H9 (cell line): ENCODE data around the gene KIAA1549. TPM values are rescaled to one million over a fixed set of nuclear protein-coding genes. Genes with fewer than 3 reads are reported as not detected.

ENCODE experiments used
- DNase-seq: peaks from one replicate; pipeline ENCODE4 v3.0.0-alpha.2; 2017
- H2AFZ ChIP-seq: one replicate; pipeline ENCODE4 v1.6.1; 2013; ENCODE audit warnings: mild to moderate bottlenecking, low read length, control low read depth, moderate library complexity
- H2AK5ac ChIP-seq: 2 replicates; pipeline ENCODE4 v1.6.1; 2013; ENCODE audit warnings: low read length, control low read depth, mixed read lengths; ENCODE audit not compliant: insufficient read length
- H2BK120ac ChIP-seq: one replicate; pipeline ENCODE4 v1.6.1; 2013; ENCODE audit warnings: low read depth, mild to moderate bottlenecking, low read length, control low read depth, inconsistent platforms; ENCODE audit not compliant: poor library complexity, severe bottlenecking
- H2BK12ac ChIP-seq: 2 replicates; pipeline ENCODE4 v1.6.1; 2013; ENCODE audit warnings: low read length, control low read depth, mixed read lengths, low read depth; ENCODE audit not compliant: insufficient read length
- H2BK15ac ChIP-seq: 2 replicates; pipeline ENCODE4 v1.6.1; 2013; ENCODE audit warnings: low read depth, low read length, control low read depth
- H2BK20ac ChIP-seq: one replicate; pipeline ENCODE4 v1.6.1; 2013; ENCODE audit warnings: low read depth, mild to moderate bottlenecking, low read length, control low read depth, inconsistent platforms; ENCODE audit not compliant: poor library complexity, severe bottlenecking
- H2BK5ac ChIP-seq: 2 replicates; pipeline ENCODE4 v1.6.1; 2013; ENCODE audit warnings: low read length, control low read depth, mixed read lengths; ENCODE audit not compliant: insufficient read length
- H3K14ac ChIP-seq: 2 replicates; pipeline ENCODE4 v1.6.1; 2013; ENCODE audit warnings: low read length, control low read depth; ENCODE audit not compliant: insufficient read depth
- H3K18ac ChIP-seq: 2 replicates; pipeline ENCODE4 v1.6.1; 2013; ENCODE audit warnings: low read depth, mild to moderate bottlenecking, mixed read lengths, low read length, control low read depth; ENCODE audit not compliant: insufficient read length
- H3K23ac ChIP-seq: 2 replicates; pipeline ENCODE4 v1.6.1; 2013; ENCODE audit warnings: low read length, control low read depth, mixed read lengths, low read depth; ENCODE audit not compliant: insufficient read length
- H3K23me2 ChIP-seq: 2 replicates; pipeline ENCODE4 v1.6.1; 2013; ENCODE audit warnings: low read depth, mild to moderate bottlenecking, mixed read lengths, low read length, control low read depth; ENCODE audit not compliant: insufficient read length, poor library complexity, severe bottlenecking
- H3K27ac ChIP-seq: 2 replicates; pipeline ENCODE4 v1.5.1; 2013; ENCODE audit warnings: low read length, control low read depth, mixed read lengths, low read depth; ENCODE audit not compliant: insufficient read length
- H3K27me3 ChIP-seq: 2 replicates; pipeline ENCODE4 v1.6.1; 2013; ENCODE audit warnings: low read length, control low read depth, inconsistent platforms; ENCODE audit not compliant: insufficient read depth
- H3K4ac ChIP-seq: 2 replicates; pipeline ENCODE4 v1.6.1; 2013; ENCODE audit warnings: low read depth, mild to moderate bottlenecking, control low read depth, inconsistent platforms, low read length, moderate library complexity
- H3K4me1 ChIP-seq: 2 replicates; pipeline ENCODE4 v1.6.1; 2013; ENCODE audit warnings: low read length, control low read depth, inconsistent platforms; ENCODE audit not compliant: insufficient read depth
- H3K4me2 ChIP-seq: 2 replicates; pipeline ENCODE4 v1.6.1; 2013; ENCODE audit warnings: low read length, control low read depth, mixed read lengths; ENCODE audit not compliant: insufficient read length, insufficient read depth
- H3K56ac ChIP-seq: 2 replicates; pipeline ENCODE4 v1.6.1; 2013; ENCODE audit warnings: low read depth, mild to moderate bottlenecking, mixed read lengths, low read length, control low read depth; ENCODE audit not compliant: insufficient read length
- H3K79me1 ChIP-seq: 2 replicates; pipeline ENCODE4 v1.6.1; 2013; ENCODE audit warnings: low read depth, mild to moderate bottlenecking, moderate library complexity, low read length, control low read depth, inconsistent platforms; ENCODE audit not compliant: insufficient read depth, poor library complexity, severe bottlenecking
- H3K79me2 ChIP-seq: 2 replicates; pipeline ENCODE4 v1.6.1; 2013; ENCODE audit warnings: low read length, control low read depth, inconsistent platforms; ENCODE audit not compliant: insufficient read depth
- H3K9ac ChIP-seq: 2 replicates; pipeline ENCODE4 v1.6.1; 2013; ENCODE audit warnings: low read length, control low read depth, mixed read lengths; ENCODE audit not compliant: insufficient read length; ENCODE audit errors: extremely low read depth
- H3K9me3 ChIP-seq: one replicate; pipeline ENCODE4 v1.6.1; 2013; ENCODE audit warnings: low read depth, low read length, inconsistent platforms; ENCODE audit not compliant: control insufficient read depth
- H3T11ph ChIP-seq: one replicate; pipeline ENCODE4 v1.6.1; 2013; ENCODE audit warnings: mild to moderate bottlenecking, low read length, control low read depth, inconsistent platforms
- H4K20me1 ChIP-seq: one replicate; pipeline ENCODE4 v1.6.1; 2013; ENCODE audit not compliant: control insufficient read depth, insufficient read length, insufficient read depth
- H4K5ac ChIP-seq: 2 replicates; pipeline ENCODE4 v1.6.1; 2013; ENCODE audit warnings: low read depth, mild to moderate bottlenecking, mixed read lengths, low read length, control low read depth; ENCODE audit not compliant: insufficient read length
- H4K8ac ChIP-seq: replicated peaks from 2 replicates; pipeline ENCODE4 v1.6.1; 2013; ENCODE audit warnings: low read length, control low read depth, mixed read lengths, low read depth; ENCODE audit not compliant: insufficient read length
- H4K91ac ChIP-seq: 2 replicates; pipeline ENCODE4 v1.6.1; 2013; ENCODE audit warnings: low read depth, mild to moderate bottlenecking, moderate library complexity, mixed read lengths, low read length, control low read depth; ENCODE audit not compliant: insufficient read length
- H3K27ac Mint-ChIP-seq, 3 experiments: 2 replicates in 2 of 3; 3 replicates in 1 of 3; pipeline ENCODE4 v1.8.0; 2020 to 2021; ENCODE audit warnings: mixed read lengths in 3 of 3, mild to moderate bottlenecking in 1 of 3, moderate library complexity in 1 of 3
- H3K27me3 Mint-ChIP-seq: 2 replicates; pipeline ENCODE4 v1.8.0; 2021; ENCODE audit warnings: low read depth, mild to moderate bottlenecking, moderate library complexity, mixed read lengths
- H3K36me3 Mint-ChIP-seq, 3 experiments: 2 replicates in 2 of 3; 3 replicates in 1 of 3; pipeline ENCODE4 v1.8.0; 2020 to 2021; ENCODE audit warnings: low read depth in 3 of 3, mixed read lengths in 3 of 3; ENCODE audit not compliant: insufficient read depth in 1 of 3
- H3K4me1 Mint-ChIP-seq, 2 experiments: 2 replicates each; pipeline ENCODE4 v1.8.0; 2020; ENCODE audit warnings: mixed read lengths in 2 of 2
- H3K4me3 Mint-ChIP-seq, 2 experiments: 2 replicates in 1 of 2; 3 replicates in 1 of 2; pipeline ENCODE4 v1.8.0; 2020 to 2021; ENCODE audit warnings: mild to moderate bottlenecking in 2 of 2, mixed read lengths in 2 of 2, moderate library complexity in 1 of 2
- H3K9me3 Mint-ChIP-seq, 2 experiments: 2 replicates in 1 of 2; 3 replicates in 1 of 2; pipeline ENCODE4 v1.8.0; 2020; ENCODE audit warnings: mild to moderate bottlenecking in 2 of 2, mixed read lengths in 2 of 2, moderate library complexity in 1 of 2
- CTCF ChIP-seq: fragments of 200-600 bp; sonication (generic); conservative IDR thresholded peaks from 3 replicates; pipeline ENCODE4 v1.8.0; 2021; ENCODE audit warnings: antibody characterized with exemption, mild to moderate bottlenecking
- WGBS: extraction: QIAGEN DNeasy Blood & Tissue Kit; methylation state at CpG from one replicate; pipeline ENCODE4 v1.1.7; 2013; ENCODE audit warnings: missing lambda C conversion rate, low lambda C conversion rate, mixed read lengths; ENCODE audit not compliant: insufficient read length; ENCODE audit errors: extremely low coverage; 5-methylcytosine and 5-hydroxymethylcytosine counted together
- total RNA-seq: library from RNA; stranded (reverse); gene quantifications from 2 replicates; pipeline ENCODE4 v1.2.1, GENCODE V29; 2021

KIAA1549 gene
- total RNA-seq, 1 experiment from 2014 or later, result 11.9 TPM

- Histone ChIP-seq H3K4me1 (peaks cover 3% of the 10 kb centered on the region; the same call in 1 of the 2 replicates), H2AFZ (no peak overlapping the region), H3K79me1 (peaks cover 6% of the 10 kb centered on the region), H4K8ac (no peak overlapping the region), H3K9me3 (no peaks in the 10 kb centered on the region), H3K27ac (no peak overlapping the region), H2BK12ac (no peak overlapping the region), H3K79me2 (peaks cover 10% of the 10 kb centered on the region; the same call in 1 of the 2 replicates), H3K23me2 (no peaks in the 10 kb centered on the region), H3K56ac (no peak overlapping the region), H4K20me1 (no peaks in the 10 kb centered on the region), H2BK120ac (no peak overlapping the region), H3K4me2 (no peak overlapping the region), H3K18ac (no peak overlapping the region), H2AK5ac (no peak overlapping the region), H4K5ac (no peak overlapping the region), H4K91ac (no peak overlapping the region), H3K27me3 (no peaks in the 10 kb centered on the region), H3K4ac (no peak overlapping the region), H3K14ac (no peak overlapping the region), H2BK15ac (no peak overlapping the region), H2BK20ac (no peak overlapping the region), H3K9ac (no peak overlapping the region), H2BK5ac (no peak overlapping the region), H3K23ac (no peak overlapping the region), H3T11ph (no peak overlapping the region)
- peaks cover 65 to 67% of the 10 kb centered on the region in 2 experiments for H3K4me1 Mint-ChIP-seq
- TF ChIP-seq CTCF, result no peak
- no CpG with 5 or more reads among the region's 7 CpGs for WGBS
- DNase-seq, result no peak
- H3K36me3 Mint-ChIP-seq, result peaks cover 0 to 6% (median 4%) of the 10 kb centered on the region in 3 experiments; a peak in 6 of 7 replicates
- H3K4me3 Mint-ChIP-seq, result no peak overlapping the region
- H3K27ac Mint-ChIP-seq, result no peak overlapping the region
- no peaks in the 10 kb centered on the region for H3K27me3 Mint-ChIP-seq
- no peaks in the 10 kb centered on the region for H3K9me3 Mint-ChIP-seq
Observed at GRCh38 chr7:138970446-138970845, 10.7 kb downstream of the KIAA1549 start.
